ENCODE data around the gene GSG1.

GSG1 gene

DNA sequence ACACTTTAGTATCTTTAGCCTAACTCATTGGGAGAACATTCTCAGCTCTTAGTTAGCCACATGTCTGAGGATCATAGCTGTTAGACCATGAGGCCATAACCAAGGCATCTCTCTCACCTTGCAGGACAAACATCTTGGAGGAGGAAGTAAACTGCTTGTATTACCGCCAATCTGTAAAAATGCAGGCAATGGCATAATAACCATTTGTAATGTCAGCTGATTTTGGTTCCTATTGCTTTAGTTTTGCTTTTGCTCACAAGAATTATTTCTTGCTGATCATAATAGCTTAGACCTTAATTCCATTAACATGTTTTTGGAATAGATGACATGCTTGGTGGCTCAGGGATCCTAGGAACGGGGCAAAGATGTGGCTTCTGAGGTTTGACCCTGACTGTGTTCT is 16.4 kb upstream of the GSG1 start:
- DNase-seq (ENCODE audit: low read depth) = no peak

DNA sequence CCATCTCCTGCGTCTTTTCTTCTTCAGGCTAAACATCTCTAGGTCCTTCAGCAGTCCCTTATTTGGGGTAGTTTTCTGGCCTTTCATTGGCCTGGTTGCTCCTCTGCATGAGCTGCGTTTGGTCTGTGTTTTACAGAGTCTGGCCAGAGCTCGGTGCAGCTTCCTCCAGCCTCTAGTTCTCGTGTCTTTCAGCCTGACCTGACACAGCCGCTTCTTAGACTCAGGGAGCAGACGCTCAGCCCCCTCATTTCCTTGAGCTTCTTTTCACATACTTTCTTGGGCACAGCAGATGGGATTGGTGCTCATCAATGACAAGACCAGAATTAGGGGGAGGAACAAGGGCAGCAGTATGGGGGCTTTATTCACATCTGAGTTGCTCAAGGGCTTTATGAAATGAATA is 13.6 kb upstream of the GSG1 start:
- DNase-seq (ENCODE audit: low read depth) = no peak

DNA sequence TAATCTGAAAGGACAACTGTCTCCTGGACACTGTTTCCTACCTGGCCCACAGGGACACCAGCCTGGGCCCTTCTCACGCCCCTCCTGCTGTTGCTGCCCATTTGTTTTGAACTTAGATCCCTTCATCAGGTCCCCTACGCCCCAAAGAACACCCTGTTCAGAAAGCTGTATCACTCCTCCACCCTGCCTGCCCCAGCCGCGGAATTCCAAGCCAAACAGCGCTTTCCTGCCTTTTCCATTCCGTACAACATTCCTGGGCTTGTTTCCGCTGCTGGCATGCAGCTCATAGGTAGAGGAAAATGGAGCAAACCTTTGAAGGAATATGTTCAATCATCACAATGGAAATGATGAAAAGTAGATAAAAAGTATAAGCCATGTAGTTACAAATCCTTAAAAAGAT is 12.8 kb upstream of the GSG1 start:
- DNase-seq (ENCODE audit: low read depth) = no peak

DNA sequence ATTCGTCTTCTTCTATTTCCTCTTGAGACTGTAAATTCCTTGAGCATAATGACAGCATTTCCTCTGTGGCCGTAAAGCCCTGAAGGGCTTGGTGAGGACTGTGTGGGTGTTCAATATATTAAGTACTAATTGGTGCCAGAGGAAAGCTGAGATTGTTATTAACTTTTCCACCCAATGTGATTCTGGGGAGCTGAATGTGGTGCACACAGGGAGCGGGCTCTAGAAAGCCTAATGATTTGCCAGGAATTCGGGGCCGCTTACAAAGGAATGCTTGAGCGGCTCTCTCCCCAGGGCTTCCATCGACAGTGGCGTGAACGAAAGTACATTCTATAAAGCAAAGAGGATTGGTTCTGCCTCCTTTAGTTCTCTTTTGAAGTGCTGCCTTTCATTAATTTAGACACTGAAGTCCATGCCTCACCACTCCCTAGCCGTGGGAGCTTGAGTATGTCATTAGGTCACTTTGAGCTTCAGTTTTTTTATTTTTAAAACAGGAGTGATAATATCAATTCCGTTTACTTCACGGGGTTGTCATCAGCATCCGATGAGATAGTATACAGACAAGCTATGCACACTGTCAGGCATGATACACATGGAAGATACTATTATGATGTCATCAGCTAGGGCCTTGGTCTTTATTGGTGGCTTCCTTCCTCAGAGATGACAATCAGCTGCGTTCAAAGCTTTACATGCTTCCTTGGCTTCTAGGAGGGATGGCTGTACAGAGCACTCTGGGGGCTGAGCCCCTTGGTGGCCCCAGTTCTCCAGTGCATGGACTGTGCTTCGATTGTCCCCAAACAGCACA is 11.0 kb upstream of the GSG1 start:
- DNase-seq (ENCODE audit: low read depth) = no peak

DNA sequence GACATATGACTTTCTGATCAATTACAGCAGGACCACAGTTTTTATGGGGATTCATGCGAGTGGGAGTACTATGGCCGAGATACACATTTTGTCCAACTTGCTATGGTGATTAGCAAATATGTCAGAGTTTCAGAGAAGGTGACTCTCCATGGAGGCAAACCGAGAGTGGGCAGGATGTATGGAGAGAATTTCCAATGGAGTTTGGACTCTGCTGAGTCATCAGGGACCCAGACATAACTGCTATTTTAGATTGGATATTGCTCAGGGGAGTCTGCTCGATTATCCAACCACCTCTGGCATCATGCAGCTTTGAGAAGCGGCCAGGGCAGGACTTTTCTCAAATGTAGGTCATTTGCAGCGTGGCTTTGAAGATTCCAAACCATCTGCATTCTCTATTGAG is 9.5 kb upstream of the GSG1 start:
- DNase-seq (ENCODE audit: low read depth) = no peak

DNA sequence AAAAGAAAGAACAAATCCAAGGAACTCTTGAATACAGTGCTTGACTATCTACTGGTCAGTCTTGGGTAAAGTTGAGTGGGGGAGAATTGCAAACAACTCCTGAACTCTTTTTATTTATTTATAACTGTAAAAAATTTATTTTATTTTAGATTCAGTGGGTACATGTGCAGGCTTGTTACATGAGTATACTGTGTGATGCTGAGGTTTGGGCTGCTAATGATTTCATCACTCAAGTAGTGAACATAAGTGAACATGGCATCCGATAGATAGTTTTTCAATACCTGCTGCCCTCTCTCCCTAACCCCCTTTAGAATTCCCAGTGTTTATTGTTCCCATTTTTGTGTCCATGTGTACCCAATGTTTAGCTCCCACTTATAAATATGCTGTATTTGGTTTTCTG is 3.2 kb upstream of the GSG1 start:
- DNase-seq (ENCODE audit: low read depth) = no peak

DNA sequence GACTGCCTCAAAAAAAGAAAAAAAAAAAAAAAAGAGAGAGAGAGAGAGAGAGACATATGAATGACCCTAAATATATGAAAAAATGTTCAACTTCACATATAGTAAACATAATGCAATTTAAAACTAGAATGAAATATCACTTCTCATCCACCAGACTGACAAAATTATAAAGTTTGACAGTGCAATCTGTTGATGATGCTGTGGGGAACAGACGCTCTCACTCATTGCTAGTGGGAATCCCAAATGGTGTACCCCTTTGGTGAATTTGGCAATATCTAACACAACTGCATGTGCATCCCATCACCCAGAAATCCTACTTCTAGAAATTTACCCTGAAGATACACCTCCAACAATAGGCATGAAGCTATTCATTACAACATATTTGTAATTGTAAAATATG is 2.3 kb upstream of the GSG1 start:
- DNase-seq (ENCODE audit: low read depth) = no peak

DNA sequence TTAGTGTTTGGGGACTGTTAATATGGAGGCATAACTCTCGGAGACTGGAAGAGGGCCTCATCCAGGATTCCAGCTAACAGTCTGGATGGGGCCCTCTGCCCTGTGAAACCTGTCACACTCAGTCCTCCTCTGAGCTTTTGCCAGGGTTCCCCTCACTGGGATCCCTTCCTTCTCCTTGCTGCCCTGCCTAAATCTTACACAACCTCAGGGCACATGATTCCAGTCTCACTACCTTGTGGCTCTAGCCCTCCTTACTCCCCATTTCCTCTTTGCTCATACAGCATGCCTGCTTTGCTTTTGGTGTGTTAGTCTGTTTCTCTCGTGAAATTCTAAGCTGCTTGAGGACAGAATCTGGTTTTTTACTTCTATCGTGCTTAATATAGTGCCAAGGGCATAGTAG is 942 bp upstream of the GSG1 start:
- no peak for DNase-seq (ENCODE audit: low read depth)

DNA sequence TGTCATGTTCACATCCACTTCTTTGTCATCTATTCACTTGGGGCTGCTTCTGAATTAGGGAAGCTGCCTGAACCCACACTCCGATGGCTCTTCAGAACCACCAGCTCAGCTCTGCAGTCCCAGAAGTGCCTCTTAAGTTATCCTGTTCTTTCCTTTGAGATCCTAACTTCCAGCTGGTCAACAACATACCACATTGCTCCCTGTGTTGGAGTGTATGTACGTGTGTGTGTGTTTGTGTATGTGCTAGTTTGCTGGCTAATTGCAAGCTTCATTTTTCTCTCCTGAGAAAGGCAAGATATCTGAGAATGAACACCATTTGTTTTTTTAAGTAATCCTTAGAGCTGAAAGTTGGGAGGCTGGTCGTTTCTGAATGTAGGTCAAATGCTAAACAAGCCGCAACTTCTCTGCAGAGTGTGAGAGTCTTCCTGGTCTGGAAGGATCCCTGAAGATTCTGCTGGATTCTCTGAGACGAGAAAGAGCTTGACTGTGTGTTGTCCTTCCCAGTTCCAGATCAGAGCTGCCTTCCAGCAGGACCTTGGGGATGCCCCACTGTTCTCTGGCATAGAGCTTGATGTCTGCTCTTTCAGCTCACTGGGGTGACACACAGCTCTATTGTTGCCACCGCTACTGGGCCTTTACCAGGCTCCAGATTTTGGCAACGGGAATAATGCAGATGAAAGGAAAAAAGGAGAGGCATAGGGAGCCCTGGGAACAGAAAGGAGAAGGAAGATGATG is 839 bp downstream of the GSG1 start:
- DNase-seq (ENCODE audit: low read depth) = no peak

DNA sequence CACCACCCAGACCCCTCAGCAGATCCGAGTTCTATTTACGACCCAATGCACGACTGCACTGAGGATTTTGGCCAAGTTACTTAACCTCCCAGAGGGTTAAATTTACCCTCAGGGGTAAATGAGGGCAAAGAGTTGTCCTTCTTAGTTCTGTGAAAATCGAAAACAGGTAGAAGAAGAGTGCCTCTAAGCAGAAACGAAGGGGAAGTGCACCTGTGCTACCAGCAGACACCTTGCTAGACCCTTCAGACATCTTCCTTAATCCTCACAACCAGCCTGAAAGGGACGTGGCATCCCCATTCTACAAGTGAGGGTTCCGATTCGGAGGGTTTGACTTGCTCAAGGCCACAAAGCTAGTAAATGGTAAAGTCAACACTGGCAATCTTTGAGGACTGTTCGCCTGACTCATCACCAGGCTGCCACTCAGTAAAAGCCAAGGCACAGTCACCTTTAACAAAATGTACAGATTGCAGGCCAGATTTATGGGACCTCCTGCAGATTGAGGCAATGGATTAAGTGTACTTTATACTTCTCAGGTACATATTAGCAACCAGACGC is 1.6 kb downstream of the GSG1 start:
- peak; percentile 16 for DNase-seq (ENCODE audit: low read depth)

DNA sequence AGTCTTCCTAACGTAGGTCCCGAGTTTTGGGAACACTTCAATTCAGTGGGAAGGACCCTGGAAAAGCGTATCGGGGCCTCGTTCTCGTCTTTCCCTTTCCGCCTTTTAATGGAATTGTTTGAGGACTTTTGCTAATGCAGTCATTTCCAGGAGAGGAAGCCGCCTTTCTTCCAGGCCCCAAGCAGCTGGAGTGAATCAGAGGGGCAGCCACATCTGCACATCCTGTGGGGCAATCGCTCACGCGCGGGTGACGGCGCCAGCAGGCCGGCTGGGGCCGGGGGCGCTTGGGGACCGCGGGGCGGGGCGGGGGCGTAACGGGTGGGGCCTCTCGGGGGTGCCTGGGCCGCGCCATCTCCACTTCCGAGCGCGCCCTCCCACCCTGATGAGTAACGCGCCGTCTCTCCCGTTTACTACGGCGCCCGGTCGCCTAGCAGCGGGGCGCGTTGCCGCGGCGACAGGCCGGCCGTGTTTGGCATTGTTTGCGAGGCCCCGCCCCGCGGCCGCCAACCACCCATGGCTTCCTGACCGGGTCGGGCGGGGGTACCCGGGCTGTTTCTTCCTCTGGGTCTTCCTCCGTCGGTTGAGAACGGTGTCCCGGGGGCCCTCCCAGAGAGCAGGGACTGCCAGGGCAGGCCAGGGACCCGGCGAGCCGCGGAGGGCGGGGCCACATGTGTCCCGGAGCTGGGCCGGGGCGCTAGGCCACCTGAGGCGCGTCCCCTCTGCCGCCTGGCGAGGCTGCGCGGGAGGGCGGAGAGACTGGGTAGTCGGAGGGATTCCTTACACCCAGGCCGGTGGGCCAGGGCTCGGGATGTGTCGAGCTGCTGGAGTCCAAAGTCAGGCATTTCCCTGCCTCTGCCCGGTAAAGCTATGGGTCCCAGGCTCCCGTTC is 2.3 kb downstream of the GSG1 start:
- peak; percentile 93 for DNase-seq (ENCODE audit: low read depth)

DNA sequence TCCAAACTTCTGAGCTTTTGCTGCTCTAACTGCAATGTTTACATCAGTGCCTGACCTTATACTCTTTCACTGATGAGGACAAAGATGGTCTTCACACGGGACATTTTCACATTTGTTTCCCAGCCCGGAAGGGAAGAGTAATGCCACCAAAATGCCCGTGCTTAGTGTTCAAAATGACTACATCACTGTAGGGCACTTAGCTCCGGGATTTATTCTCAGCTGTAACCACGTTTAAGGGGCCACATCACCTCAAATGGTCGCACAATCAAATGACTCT is 2.9 kb downstream of the GSG1 start:
- DNase-seq (ENCODE audit: low read depth) = no peak

DNA sequence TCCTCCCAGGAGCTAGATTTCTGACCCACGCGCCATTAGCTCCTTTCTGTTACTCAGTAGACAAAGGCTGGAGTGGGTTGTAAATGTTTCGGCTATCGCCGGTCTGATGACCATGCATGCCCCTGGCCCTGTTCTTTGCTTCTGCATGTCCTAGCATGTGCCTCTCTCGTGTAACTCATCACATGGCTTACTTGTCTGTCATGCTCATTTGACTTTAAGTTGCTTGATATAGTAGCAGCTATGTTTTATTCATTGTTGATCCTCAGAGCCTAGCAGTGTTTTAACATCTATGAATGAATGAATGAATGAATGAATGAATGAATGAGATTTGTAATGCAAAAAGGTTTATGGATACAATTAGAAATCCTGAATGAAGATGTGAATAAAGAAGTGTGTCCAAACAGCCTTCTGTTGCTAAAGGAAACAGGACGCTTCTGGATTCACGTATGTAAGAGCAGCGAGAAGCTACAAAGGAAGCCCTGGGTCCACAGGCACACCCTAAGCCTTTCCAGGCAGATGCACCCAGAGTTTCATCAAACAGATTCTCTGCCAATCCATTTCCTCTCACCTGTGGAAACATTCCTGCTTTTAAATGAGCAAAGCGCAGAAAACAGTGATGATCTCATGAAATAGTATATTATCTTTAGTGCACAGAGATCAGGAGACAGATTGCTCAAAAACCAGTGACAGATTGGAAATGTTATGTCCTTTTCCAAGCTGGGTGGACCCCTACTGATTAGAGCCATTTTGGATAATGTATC is 3.4 kb downstream of the GSG1 start:
- no peak for DNase-seq (ENCODE audit: low read depth)

DNA sequence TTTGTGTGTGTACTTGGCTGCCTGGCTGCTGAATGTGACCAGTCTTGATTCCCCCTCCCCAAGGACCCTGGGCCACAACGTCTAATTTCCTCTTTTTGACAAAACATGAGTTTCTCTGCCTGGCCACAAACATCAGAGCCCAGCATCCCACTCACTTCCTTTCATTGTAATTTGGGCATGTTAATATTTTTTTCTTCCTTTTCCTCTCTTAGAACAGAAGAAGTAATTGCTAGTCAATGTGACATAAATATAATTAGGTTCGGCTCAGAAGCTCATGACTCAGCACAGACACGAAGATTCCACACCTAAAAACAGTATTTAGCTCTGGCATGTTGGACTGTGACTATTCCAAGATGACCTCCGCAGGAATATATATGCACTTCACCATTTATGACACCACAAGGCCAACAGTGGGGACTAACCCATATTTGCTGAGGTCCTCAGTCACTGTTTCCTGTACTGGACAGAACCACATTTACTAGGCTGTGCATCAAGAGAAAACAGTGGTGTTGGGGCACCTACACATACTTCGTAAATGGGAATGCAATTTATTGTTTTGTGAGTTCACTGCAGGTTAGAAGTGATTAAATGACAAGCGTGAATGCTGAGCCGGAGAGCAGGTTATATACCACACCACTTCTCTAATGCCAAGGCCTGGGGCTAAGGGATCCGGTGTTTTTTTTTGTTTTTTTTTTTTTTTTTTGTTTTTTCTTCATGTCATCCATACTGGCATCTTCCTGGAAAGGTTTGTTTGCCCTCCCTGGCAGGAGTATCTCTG is 4.2 kb downstream of the GSG1 start:
- no peak for DNase-seq (ENCODE audit: low read depth)

DNA sequence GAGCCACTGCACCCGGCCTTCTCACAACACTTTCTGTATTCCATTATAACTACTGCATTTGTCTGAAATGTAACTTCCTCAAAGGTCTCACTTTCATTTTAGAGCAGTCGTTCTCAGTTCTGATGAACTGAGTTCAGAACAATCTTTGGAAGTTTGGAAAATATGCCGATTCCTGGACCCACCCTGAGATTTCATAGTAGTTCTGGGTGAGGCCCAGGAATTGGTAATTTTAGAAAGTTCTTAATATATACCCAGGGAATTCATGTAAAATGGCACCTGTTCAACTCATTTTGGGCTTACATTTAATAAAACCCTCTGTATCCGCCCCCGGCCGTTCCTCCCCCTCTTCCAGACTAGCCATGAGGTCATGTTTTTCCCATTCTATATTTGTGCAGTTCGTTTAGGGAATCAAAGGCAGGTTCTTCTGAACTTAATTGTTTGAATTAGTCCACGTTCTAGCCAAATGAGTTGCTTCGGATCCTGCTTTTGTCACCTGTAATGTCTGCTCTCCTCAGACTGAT is 5.9 kb downstream of the GSG1 start:
- no peak for DNase-seq (ENCODE audit: low read depth)

DNA sequence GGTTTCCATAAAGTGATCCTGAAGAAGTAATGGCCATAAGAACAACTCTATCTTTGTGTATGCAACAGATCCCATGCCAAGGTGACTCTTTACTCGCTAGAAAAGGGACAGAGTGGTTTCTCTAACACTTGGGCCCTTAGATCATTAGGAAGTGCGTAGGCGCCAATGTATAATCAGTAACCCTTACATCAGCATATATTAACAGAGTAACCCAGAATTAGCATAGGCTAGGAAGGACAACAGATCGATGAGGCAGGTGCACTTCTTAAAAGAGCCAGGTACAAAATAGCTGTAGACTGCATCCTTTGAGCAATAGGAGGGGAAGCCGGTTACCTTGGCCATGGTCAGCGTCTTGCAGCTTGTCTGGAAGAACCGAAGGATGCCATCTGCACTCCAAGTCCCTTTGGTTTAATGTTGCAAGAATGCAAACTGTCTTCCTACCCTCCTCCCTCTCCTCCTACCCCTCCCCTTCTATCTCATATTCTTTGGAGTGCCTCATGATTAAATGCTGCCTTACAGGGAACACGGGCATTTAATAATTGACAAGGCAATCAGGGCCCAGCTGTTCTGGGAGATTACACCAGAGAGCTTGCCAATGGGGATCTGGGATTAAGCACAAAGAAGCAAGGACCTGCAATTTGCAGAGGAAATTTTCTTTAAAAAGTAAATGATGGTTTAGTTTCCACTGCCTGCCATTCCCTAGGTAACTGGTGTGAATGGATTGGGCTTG is 8.0 kb downstream of the GSG1 start:
- no peak for DNase-seq (ENCODE audit: low read depth)

DNA sequence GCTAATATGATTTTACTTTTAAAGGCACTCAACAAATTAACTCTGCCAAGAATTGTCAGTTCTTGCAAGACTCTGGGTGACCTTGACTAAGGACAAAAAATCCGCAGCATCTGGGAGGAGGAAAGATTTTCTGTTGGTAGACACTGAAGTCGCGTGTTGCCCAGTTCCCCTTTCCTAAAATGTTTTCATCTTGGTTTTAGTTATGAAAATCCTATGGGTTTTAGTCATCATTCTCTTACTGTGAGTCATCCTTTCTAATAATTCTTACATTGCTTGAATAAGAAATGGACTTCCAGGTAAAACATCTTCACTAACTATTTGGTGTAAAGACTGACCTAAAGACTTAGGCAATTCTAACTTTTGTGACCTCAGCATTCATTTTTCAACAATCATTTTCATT is 9.1 kb downstream of the GSG1 start:
- DNase-seq (ENCODE audit: low read depth) = no peak

DNA sequence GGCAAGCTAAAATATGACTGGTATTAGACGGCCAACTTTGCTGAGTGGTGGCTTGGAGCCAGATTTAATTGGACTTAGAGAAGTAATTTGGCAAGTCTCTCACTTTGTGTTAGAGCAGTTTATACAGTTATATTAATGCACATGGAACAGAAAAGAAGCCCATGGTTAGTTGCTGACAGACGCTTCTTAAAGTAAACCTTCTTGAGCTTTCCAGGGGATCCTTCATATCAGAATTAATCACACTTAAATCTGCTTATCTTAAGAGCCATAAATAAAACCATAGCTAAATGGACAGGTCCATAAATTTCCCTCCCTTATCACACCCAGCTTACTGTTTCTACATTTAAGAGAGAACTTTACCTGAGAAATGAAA is 9.6 kb downstream of the GSG1 start:
- no peak for DNase-seq (ENCODE audit: low read depth)

DNA sequence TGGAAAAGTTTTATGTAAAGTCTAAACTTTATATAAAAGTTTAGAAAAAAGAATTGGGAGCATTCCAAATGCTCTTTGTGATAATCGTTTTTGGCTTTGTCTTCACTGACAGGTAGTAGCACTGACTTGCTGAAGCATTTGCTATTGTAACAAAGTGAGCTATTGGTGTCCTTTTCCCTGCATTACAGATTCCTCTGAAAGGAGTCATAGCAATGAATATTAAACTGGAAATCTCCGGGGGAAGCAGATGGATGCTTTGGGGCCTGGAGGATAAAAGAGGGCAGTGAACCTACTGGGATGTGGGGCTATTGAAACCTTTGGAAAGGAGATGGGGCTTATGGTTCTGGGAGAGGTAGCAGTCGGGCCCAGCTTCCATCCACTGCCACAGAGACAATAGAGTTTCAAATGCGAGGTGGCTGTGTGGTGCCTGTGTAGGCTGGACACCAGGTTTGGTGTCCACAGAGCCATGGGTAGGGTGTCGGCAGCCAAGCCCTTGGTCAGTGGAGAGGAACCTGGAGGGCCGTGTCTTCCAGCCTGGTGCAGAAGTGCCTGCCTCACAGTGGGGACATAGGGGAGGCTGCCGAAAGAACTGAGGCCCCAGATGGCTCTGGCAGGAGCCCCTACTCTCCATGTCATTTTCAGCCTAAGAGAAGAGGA is 10.1 kb downstream of the GSG1 start:
- no peak for DNase-seq (ENCODE audit: low read depth)

DNA sequence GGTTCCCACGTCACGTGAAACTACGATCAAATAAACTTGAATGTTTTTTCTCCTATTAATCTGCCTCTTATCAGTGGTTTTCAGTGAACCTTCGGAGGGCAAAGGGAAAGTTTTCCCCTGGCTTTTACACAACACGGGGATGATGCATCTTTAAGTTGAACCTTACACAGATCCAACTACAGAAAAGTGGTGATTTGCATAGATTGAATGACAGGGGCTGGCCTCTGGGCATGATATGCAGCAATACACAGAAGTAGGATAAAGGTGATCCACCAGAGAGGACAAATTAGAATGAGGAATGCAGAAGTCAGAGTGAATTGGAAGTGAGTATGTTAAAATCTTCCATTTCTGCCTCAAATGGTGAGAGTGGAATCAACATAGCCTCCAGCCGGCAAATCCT is 11.6 kb downstream of the GSG1 start:
- no peak for DNase-seq (ENCODE audit: low read depth)

Data from T-helper 22 cell (primary cell).